Measurements from ENCODE around the gene FFAR2. TPM values are rescaled to one million over a fixed set of nuclear protein-coding genes. Genes with fewer than 3 reads are reported as not detected.
"Not testable (repeated sequence)": the region's sequence is repeated elsewhere in the genome, so short reads cannot be mapped to it uniquely, and the experiment has no call there.

FFAR2 gene
- total RNA-seq, 2 experiments from 2014 or later, result not detected

- POLR2A ChIA-PET, result no interaction called here
- CTCF ChIA-PET, result no interaction called here
Observed at GRCh38 chr19:35474104-35474503, 26.0 kb downstream of the FFAR2 start.

GRCh38 chr19:35474594-35474993 lies 26.5 kb downstream of the FFAR2 start:
- CTCF ChIA-PET, POLR2A ChIA-PET: not testable (repeated sequence)

- ChIA-PET CTCF (no interaction called here), POLR2A (no interaction called here)
Observed at GRCh38 chr19:35476149-35476548, 28.1 kb downstream of the FFAR2 start.

- ChIA-PET POLR2A (no interaction called here), CTCF (no interaction called here)
Observed at GRCh38 chr19:35478794-35479677, 31.0 kb downstream of the FFAR2 start.

- ChIA-PET CTCF (no interaction called here), POLR2A (no interaction called here)
Observed at GRCh38 chr19:35483089-35483488, 35.0 kb downstream of the FFAR2 start.

- ChIA-PET POLR2A (no interaction called here), CTCF (interaction anchor here (0.6 to 0.8 kb wide), 2 partner anchors 11 to 64 kb away, joined by 3 to 4 read pairs; no protein-coding TSS in a partner anchor)
Observed at GRCh38 chr19:35484252-35485036, 36.4 kb downstream of the FFAR2 start.

GRCh38 chr19:35486268-35486708 lies 38.2 kb downstream of the FFAR2 start:
- POLR2A ChIA-PET, result no interaction called here
- CTCF ChIA-PET, result interaction anchor here (0.8 to 1.0 kb wide), 2 partner anchors 9 to 24 kb away, joined by 3 to 5 read pairs; no protein-coding TSS in a partner anchor

- CTCF ChIA-PET, result interaction anchor here (0.9 kb wide), 2 partner anchors 7 to 21 kb away, joined by 3 read pairs; no protein-coding TSS in a partner anchor
Observed at GRCh38 chr19:35487656-35488182, 39.7 kb downstream of the FFAR2 start.

GRCh38 chr19:35488677-35489076 lies 40.6 kb downstream of the FFAR2 start:
- POLR2A ChIA-PET, result no interaction called here
- CTCF ChIA-PET, result no interaction called here

More at GRCh38 chr19:35487656-35488182, 39.7 kb downstream of the FFAR2 start:
- POLR2A ChIA-PET, result no interaction called here

GRCh38 chr19:35490364-35490763 lies 42.3 kb downstream of the FFAR2 start, which contains the start of gene KRTDAP:
Gene KRTDAP (minus strand): TSS chr19:35490464. CDS start chr19:35490442, 22 bp downstream.
- POLR2A ChIA-PET, result no interaction called here
- CTCF ChIA-PET, result interaction anchor here (1.8 kb wide), 1 partner anchor 137 kb away, joined by 4 read pairs; no protein-coding TSS in a partner anchor

- CTCF ChIA-PET, result interaction anchor here (1.4 to 1.8 kb wide), 2 partner anchors 19 to 138 kb away, joined by 3 to 4 read pairs; no protein-coding TSS in a partner anchor
Observed at GRCh38 chr19:35491836-35492360, 43.8 kb downstream of the FFAR2 start.

GRCh38 chr19:35493971-35494370 lies 45.9 kb downstream of the FFAR2 start:
- POLR2A ChIA-PET, result no interaction called here
- CTCF ChIA-PET, result no interaction called here

More at GRCh38 chr19:35491836-35492360, 43.8 kb downstream of the FFAR2 start:
- POLR2A ChIA-PET, result no interaction called here

- ChIA-PET CTCF (interaction anchor here (0.6 to 1.6 kb wide), 31 partner anchors 8 to 229 kb away, joined by 3 to 21 read pairs (median 4); partner anchors contain the start of gene HAMP), POLR2A (interaction anchor here (0.8 kb wide), 1 partner anchor 190 kb away, joined by 3 read pairs; no protein-coding TSS in a partner anchor)
Observed at GRCh38 chr19:35495107-35496064, 47.3 kb downstream of the FFAR2 start.

GRCh38 chr19:35497406-35497805 lies 49.3 kb downstream of the FFAR2 start:
- CTCF ChIA-PET, result interaction anchor here (0.6 to 1.0 kb wide), 3 partner anchors 9 to 145 kb away, joined by 3 read pairs; no protein-coding TSS in a partner anchor
- POLR2A ChIA-PET, result no interaction called here

- CTCF ChIA-PET, result no interaction called here
- POLR2A ChIA-PET, result no interaction called here
Observed at GRCh38 chr19:35498220-35498619, 50.2 kb downstream of the FFAR2 start.

GRCh38 chr19:35498984-35499527 lies 51.0 kb downstream of the FFAR2 start:
- CTCF ChIA-PET, result no interaction called here

GRCh38 chr19:35500611-35501010 lies 52.6 kb downstream of the FFAR2 start:
- ChIA-PET CTCF (no interaction called here), POLR2A (no interaction called here)

More at GRCh38 chr19:35498984-35499527, 51.0 kb downstream of the FFAR2 start:
- POLR2A ChIA-PET, result no interaction called here
